Type B pancreatic cell (in vitro differentiated cells): Measurements from ENCODE around the gene TOMM20L. TPM values are rescaled to one million over a fixed set of nuclear protein-coding genes. Genes with fewer than 3 reads are reported as not detected.
A peak's percentile ranks its signal among the peaks of the same experiment; 100 is the strongest.

Experiments used
- DNase-seq: peaks from one replicate; pipeline ENCODE4 v3.0.0; 2021; ENCODE audit warnings: mixed read lengths; ENCODE audit not compliant: unreplicated experiment; ENCODE audit errors: extremely low spot score
- H3K27ac Mint-ChIP-seq: 2 replicates; pipeline ENCODE4 v1.8.0; 2021; ENCODE audit warnings: mild to moderate bottlenecking, mixed read lengths
- H3K27me3 Mint-ChIP-seq: 2 replicates; pipeline ENCODE4 v1.8.0; 2021; ENCODE audit warnings: mixed read lengths
- H3K36me3 Mint-ChIP-seq: 2 replicates; pipeline ENCODE4 v1.8.0; 2021; ENCODE audit warnings: mixed read lengths
- H3K4me1 Mint-ChIP-seq: one replicate; pipeline ENCODE4 v1.8.0; 2021; ENCODE audit warnings: mixed read lengths; ENCODE audit not compliant: unreplicated experiment
- H3K4me3 Mint-ChIP-seq: 2 replicates; pipeline ENCODE4 v1.8.0; 2021; ENCODE audit warnings: mild to moderate bottlenecking, mixed read lengths
- H3K9me3 Mint-ChIP-seq: 2 replicates; pipeline ENCODE4 v1.8.0; 2021; ENCODE audit warnings: mixed read lengths
- CTCF ChIP-seq: fragments of 200-600 bp; sonication (generic); conservative IDR thresholded peaks from 2 replicates; pipeline ENCODE4 v1.5.0; 2021; ENCODE audit warnings: antibody characterized with exemption, mild to moderate bottlenecking
- total RNA-seq: library from RNA; stranded (reverse); gene quantifications from 2 replicates; pipeline ENCODE4 v1.2.1, GENCODE V29; 2021; ENCODE audit warnings: low replicate concordance

TOMM20L gene
- total RNA-seq, 1 donor from 2014 or later, result not detected

GRCh38 chr14:58428118-58428683 is 32.5 kb downstream of the TOMM20L start:
- DNase-seq, result no peak
- no peaks in the 10 kb centered on the region for H3K9me3 Mint-ChIP-seq
- peak overlapping the region; percentile 99 for H3K4me3 Mint-ChIP-seq
- TF ChIP-seq CTCF, result no peak
- H3K27me3 Mint-ChIP-seq, result peaks cover 3% of the 10 kb centered on the region
- peak overlapping the region; percentile 97 for H3K27ac Mint-ChIP-seq
- H3K36me3 Mint-ChIP-seq, result peaks cover 3% of the 10 kb centered on the region
- H3K4me1 Mint-ChIP-seq, result peaks cover 21% of the 10 kb centered on the region

GRCh38 chr14:58430156-58430555 is 34.4 kb downstream of the TOMM20L start:
- H3K4me3 Mint-ChIP-seq, result peak overlapping the region; percentile 72
- peaks cover 6% of the 10 kb centered on the region for H3K36me3 Mint-ChIP-seq
- peaks cover 3% of the 10 kb centered on the region for H3K27me3 Mint-ChIP-seq
- no peak for DNase-seq
- H3K9me3 Mint-ChIP-seq, result no peaks in the 10 kb centered on the region
- no peak for TF ChIP-seq CTCF
- H3K4me1 Mint-ChIP-seq, result peaks cover 17% of the 10 kb centered on the region
- H3K27ac Mint-ChIP-seq, result no peak overlapping the region

GRCh38 chr14:58439476-58439875 is 43.7 kb downstream of the TOMM20L start:
- H3K4me1 Mint-ChIP-seq, result no peaks in the 10 kb centered on the region
- H3K4me3 Mint-ChIP-seq, result no peak overlapping the region
- no peak for TF ChIP-seq CTCF
- no peak for DNase-seq
- no peaks in the 10 kb centered on the region for H3K9me3 Mint-ChIP-seq
- H3K27me3 Mint-ChIP-seq, result no peaks in the 10 kb centered on the region
- peaks cover 20% of the 10 kb centered on the region for H3K36me3 Mint-ChIP-seq
- no peak overlapping the region for H3K27ac Mint-ChIP-seq

GRCh38 chr14:58444627-58445026 is 48.9 kb downstream of the TOMM20L start:
- peaks cover 14% of the 10 kb centered on the region for H3K36me3 Mint-ChIP-seq
- H3K27ac Mint-ChIP-seq, result no peak overlapping the region
- no peaks in the 10 kb centered on the region for H3K27me3 Mint-ChIP-seq
- H3K9me3 Mint-ChIP-seq, result no peaks in the 10 kb centered on the region
- H3K4me3 Mint-ChIP-seq, result no peak overlapping the region
- DNase-seq, result no peak
- TF ChIP-seq CTCF, result no peak
- H3K4me1 Mint-ChIP-seq, result no peaks in the 10 kb centered on the region

GRCh38 chr14:58455593-58456265 is 60.0 kb downstream of the TOMM20L start:
- DNase-seq, result no peak
- H3K9me3 Mint-ChIP-seq, result no peaks in the 10 kb centered on the region
- peak overlapping the region; percentile 17 for H3K27ac Mint-ChIP-seq
- no peak overlapping the region for H3K4me3 Mint-ChIP-seq
- TF ChIP-seq CTCF, result no peak
- no peaks in the 10 kb centered on the region for H3K4me1 Mint-ChIP-seq
- peaks cover 18% of the 10 kb centered on the region for H3K36me3 Mint-ChIP-seq
- no peaks in the 10 kb centered on the region for H3K27me3 Mint-ChIP-seq

Other genes with a start within 250 kb of the TOMM20L start
- gene ARMH4, start 243.7 kb upstream of the TOMM20L start, total RNA-seq, result 7.5 and 22.0 TPM in 2 replicates
- 61.7 and 67.3 TPM in 2 replicates for gene ACTR10, start 195.8 kb upstream of the TOMM20L start, total RNA-seq
- gene PSMA3, start 151.1 kb upstream of the TOMM20L start, total RNA-seq, result 170 and 173 TPM in 2 replicates
- 21.9 and 24.9 TPM in 2 replicates for gene ARID4A, start 97.4 kb upstream of the TOMM20L start, total RNA-seq
- gene TIMM9, start 31.6 kb downstream of the TOMM20L start, total RNA-seq, result 46.0 and 46.8 TPM in 2 replicates
- gene KIAA0586, start 31.8 kb downstream of the TOMM20L start, total RNA-seq, result 15.6 and 24.1 TPM in 2 replicates
- 5.2 and 29.7 TPM in 2 replicates for gene DACT1, start 242.0 kb downstream of the TOMM20L start, total RNA-seq